Stomach (tissue), 9 donors: Measurements from ENCODE around the gene VGF. TPM values are rescaled to one million over a fixed set of nuclear protein-coding genes. Genes with fewer than 3 reads are reported as not detected.

Source experiments
- DNase-seq, 2 donors: peaks; one replicate each; pipeline versions ENCODE4 v3.0.0 to v3.0.0-alpha.2; 2013 to 2019
- H3K27ac ChIP-seq, 5 donors: fragments of 200-600 bp in 4 of 5; sonication (generic) in 4 of 5; one replicate each; pipeline ENCODE4 v1.5.1; 2013 to 2019; ENCODE audit warnings: mild to moderate bottlenecking in 1 of 5, moderate library complexity in 1 of 5
- H3K27me3 ChIP-seq, 3 donors: fragments of 200-600 bp; sonication (generic); one replicate each; pipeline ENCODE4 v1.5.1; 2017 to 2019; ENCODE audit warnings: mixed run types in 1 of 3
- H3K36me3 ChIP-seq, 4 donors: fragments of 200-600 bp; sonication (generic); 1 replicate in 3 of 4; 2 replicates in 1 of 4; pipeline ENCODE4 v1.5.1; 2016 to 2019
- H3K4me1 ChIP-seq, 4 donors: fragments of 200-600 bp; sonication (generic); one replicate each; pipeline ENCODE4 v1.5.1; 2016 to 2019
- H3K4me3 ChIP-seq, 4 donors: fragments of 200-600 bp; sonication (generic) in 3 of 4; one replicate each; pipeline ENCODE4 v1.5.1; 2016 to 2019; ENCODE audit warnings: mild to moderate bottlenecking in 1 of 4
- H3K9me3 ChIP-seq, 4 donors: fragments of 200-600 bp; sonication (generic); one replicate each; pipeline ENCODE4 v1.5.1; 2016 to 2019
- EP300 ChIP-seq: sonication (generic); formaldehyde crosslinking; IDR thresholded peaks from one replicate; pipeline ENCODE4 v1.6.1; 2017; ENCODE audit warnings: antibody characterized with exemption
- POLR2A ChIP-seq, 4 donors: fragments of 450-650 bp; IDR thresholded peaks; one replicate each; pipeline ENCODE4 v1.6.1; 2016; ENCODE audit warnings: antibody characterized with exemption in 4 of 4, control low read depth in 2 of 4, mild to moderate bottlenecking in 1 of 4, moderate library complexity in 1 of 4
- POLR2AphosphoS5 ChIP-seq, 3 donors: sonication (generic); formaldehyde crosslinking; IDR thresholded peaks; one replicate each; pipeline ENCODE4 v1.6.1; 2016; ENCODE audit warnings: antibody characterized with exemption in 3 of 3
- whole genome bisulfite sequencing, 5 donors: extraction: QIAGEN DNeasy Blood & Tissue Kit in 3 of 5; methylation state at CpG; one replicate each; pipeline versions ENCODE4 v1.1.5 to v1.1.7; 2013 to 2018; 5-methylcytosine and 5-hydroxymethylcytosine counted together
- intact Hi-C: fragments of 100-400 bp; cut with DNase I; formaldehyde crosslinking; loops from one replicate; pipeline ENCODE4 v1.15.1; 2023; ENCODE audit warnings: low total_unique reads
- polyA plus RNA-seq, 3 donors: library from polyadenylated mRNA; stranded (reverse); fragments of 200-250 nt; gene quantifications; one replicate each; pipeline ENCODE4 v1.2.3, GENCODE V29; 2013
- total RNA-seq, 5 donors: library from RNA; depleted of rRNA; stranded (reverse); fragments of >200 nt; gene quantifications; one replicate each; pipeline versions ENCODE4 v1.1.0 to v1.2.3, GENCODE V29; 2014 to 2016
- TF ChIP-seq, protein P1 (sequence below), 7 experiments: fragments of 450-650 bp in 4 of 7; fragments of 200-600 bp in 3 of 7; sonication (generic) in 3 of 7; IDR thresholded peaks; one replicate each; pipeline ENCODE4 v1.5.1; 2016 to 2019; ENCODE audit warnings: antibody characterized with exemption in 7 of 7, control low read depth in 2 of 7, mild to moderate bottlenecking in 1 of 7
- donor health status: healthy with polysubstance abuse.
- donor health status: Bipolar disorder and iron deficiency.
- donor health status: healthy.

Gene VGF
- total and polyA plus RNA-seq, 8 donors: 0.15 to 5.8 (median 0.65) TPM; not detected in 4

GRCh38 chr7:101168412-101169049 is 3.2 kb upstream of the VGF start:
- Histone ChIP-seq H3K36me3 (no peaks in the 10 kb centered on the region), H3K27me3 (peaks cover 53 to 100% (median 100%) of the 10 kb centered on the region in 3 donors), H3K27ac (no peak overlapping the region), H3K4me1 (peaks cover 40 to 75% (median 64%) of the 10 kb centered on the region in 4 donors), H3K9me3 (no peaks in the 10 kb centered on the region), H3K4me3 (no peak overlapping the region)
- intact Hi-C loops: no loop called here
- 3 to 7% (median 4%) methylated on average over 5 to 6 of the region's 6 CpGs for WGBS, 5 donors
- TF ChIP-seq POLR2A (IDR thresholded peaks at IDR 0.05) (no peak), EP300 (no peak), POLR2AphosphoS5 (IDR thresholded peaks at IDR 0.05) (no peak)
- TF ChIP-seq, protein P1, sequence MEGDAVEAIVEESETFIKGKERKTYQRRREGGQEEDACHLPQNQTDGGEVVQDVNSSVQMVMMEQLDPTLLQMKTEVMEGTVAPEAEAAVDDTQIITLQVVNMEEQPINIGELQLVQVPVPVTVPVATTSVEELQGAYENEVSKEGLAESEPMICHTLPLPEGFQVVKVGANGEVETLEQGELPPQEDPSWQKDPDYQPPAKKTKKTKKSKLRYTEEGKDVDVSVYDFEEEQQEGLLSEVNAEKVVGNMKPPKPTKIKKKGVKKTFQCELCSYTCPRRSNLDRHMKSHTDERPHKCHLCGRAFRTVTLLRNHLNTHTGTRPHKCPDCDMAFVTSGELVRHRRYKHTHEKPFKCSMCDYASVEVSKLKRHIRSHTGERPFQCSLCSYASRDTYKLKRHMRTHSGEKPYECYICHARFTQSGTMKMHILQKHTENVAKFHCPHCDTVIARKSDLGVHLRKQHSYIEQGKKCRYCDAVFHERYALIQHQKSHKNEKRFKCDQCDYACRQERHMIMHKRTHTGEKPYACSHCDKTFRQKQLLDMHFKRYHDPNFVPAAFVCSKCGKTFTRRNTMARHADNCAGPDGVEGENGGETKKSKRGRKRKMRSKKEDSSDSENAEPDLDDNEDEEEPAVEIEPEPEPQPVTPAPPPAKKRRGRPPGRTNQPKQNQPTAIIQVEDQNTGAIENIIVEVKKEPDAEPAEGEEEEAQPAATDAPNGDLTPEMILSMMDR (IDR thresholded peaks at IDR 0.05): no peak
- DNase-seq: no peak

- no peak overlapping the region for H3K27ac ChIP-seq
- DNase-seq: no peak
- intact Hi-C loops: no loop called here
- WGBS, 5 donors: 5 to 8% (median 7%) methylated on average over 12 of the region's 12 CpGs
- H3K4me1 ChIP-seq: peaks cover 41 to 75% (median 64%) of the 10 kb centered on the region in 4 donors
- peaks cover 55 to 100% (median 100%) of the 10 kb centered on the region in 3 donors for H3K27me3 ChIP-seq
- H3K4me3 ChIP-seq: no peak overlapping the region
- no peaks in the 10 kb centered on the region for H3K9me3 ChIP-seq
- TF ChIP-seq POLR2A (IDR thresholded peaks at IDR 0.05) (no peak), POLR2AphosphoS5 (IDR thresholded peaks at IDR 0.05) (no peak)
- TF ChIP-seq, protein P1 (IDR thresholded peaks at IDR 0.05): no peak
- H3K36me3 ChIP-seq: no peaks in the 10 kb centered on the region
Observed at GRCh38 chr7:101167645-101168411, 2.5 kb upstream of the VGF start.

GRCh38 chr7:101166909-101167644 is 1.7 kb upstream of the VGF start:
- WGBS, 5 donors: 1 to 4% (median 3%) methylated on average over 18 to 19 of the region's 19 CpGs
- Histone ChIP-seq H3K9me3 (no peaks in the 10 kb centered on the region), H3K4me3 (no peak overlapping the region), H3K27me3 (peaks cover 47 to 100% (median 100%) of the 10 kb centered on the region in 3 donors), H3K27ac (no peak overlapping the region), H3K4me1 (peaks cover 39 to 75% (median 64%) of the 10 kb centered on the region in 4 donors), H3K36me3 (no peaks in the 10 kb centered on the region)
- TF ChIP-seq POLR2A (IDR thresholded peaks at IDR 0.05) (no peak), POLR2AphosphoS5 (IDR thresholded peaks at IDR 0.05) (no peak), EP300 (no peak)
- DNase-seq: no peak
- intact Hi-C loops: no loop called here

DNA sequence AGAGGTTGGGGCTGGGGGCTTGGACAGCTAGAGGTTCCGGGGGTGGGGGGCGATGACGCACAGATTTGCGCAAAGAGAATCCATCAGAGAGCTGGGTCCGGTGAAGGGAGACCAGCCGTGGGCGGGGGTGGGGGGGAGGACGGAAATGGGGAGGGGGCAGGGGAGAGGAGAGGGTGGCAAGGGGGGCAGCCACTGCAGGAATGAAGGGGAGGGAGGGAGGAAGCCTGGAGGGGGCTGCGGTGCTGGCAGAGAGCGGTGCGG is 1.2 kb upstream of the VGF start:
- H3K27ac ChIP-seq: no peak overlapping the region
- WGBS, 5 donors: 1 to 3% (median 2%) methylated on average over 9 to 11 of the region's 11 CpGs
- peaks cover 0 to 2% (median under 1%) of the 10 kb centered on the region in 4 donors for H3K36me3 ChIP-seq
- peaks cover 34 to 70% (median 59%) of the 10 kb centered on the region in 4 donors for H3K4me1 ChIP-seq
- intact Hi-C loops: no loop called here
- TF ChIP-seq POLR2A (IDR thresholded peaks at IDR 0.05): no peak
- peaks cover 42 to 100% (median 100%) of the 10 kb centered on the region in 3 donors for H3K27me3 ChIP-seq
- no peak for DNase-seq
- no peaks in the 10 kb centered on the region for H3K9me3 ChIP-seq
- no peak overlapping the region for H3K4me3 ChIP-seq

- Histone ChIP-seq H3K27ac (no peak overlapping the region), H3K27me3 (peaks cover 37 to 100% (median 96%) of the 10 kb centered on the region in 3 donors), H3K4me3 (peak overlapping the region in 2 of 4 donors; percentile 12 to 32), H3K9me3 (no peaks in the 10 kb centered on the region), H3K4me1 (peaks cover 33 to 66% (median 57%) of the 10 kb centered on the region in 4 donors), H3K36me3 (peaks cover 2 to 7% (median 4%) of the 10 kb centered on the region in 4 donors)
- 1 to 2% (median 2%) methylated on average over 26 to 38 of the region's 38 CpGs for WGBS, 5 donors
- intact Hi-C loops: no loop called here
- no peak for TF ChIP-seq EP300
- TF ChIP-seq, protein P1 (IDR thresholded peaks at IDR 0.05): no peak
- TF ChIP-seq POLR2AphosphoS5 (IDR thresholded peaks at IDR 0.05): no peak
- no peak for TF ChIP-seq POLR2A (IDR thresholded peaks at IDR 0.05)
- DNase-seq: no peak
Observed at GRCh38 chr7:101165958-101166647, 734 bp upstream of the VGF start.
